Gastrocnemius medialis (tissue), 4 donors: ENCODE results near the gene TUBD1.

Experiments used
- POLR2A ChIP-seq, 2 donors: fragments of 450-650 bp; IDR thresholded peaks; one replicate each; pipeline ENCODE4 v1.6.1; 2017; ENCODE audit warnings: antibody characterized with exemption in 2 of 2, mild to moderate bottlenecking in 2 of 2, moderate library complexity in 2 of 2
- TF ChIP-seq, protein P1 (sequence below), 5 experiments: fragments of 450-650 bp in 3 of 5; fragments of 200-600 bp in 2 of 5; sonication (generic) in 2 of 5; IDR thresholded peaks in 4 of 5; conservative IDR thresholded peaks in 1 of 5; 1 replicate in 4 of 5; 2 replicates in 1 of 5; pipeline ENCODE4 v1.5.1; 2016 to 2019; ENCODE audit warnings: antibody characterized with exemption in 5 of 5, mild to moderate bottlenecking in 3 of 5, moderate library complexity in 3 of 5

DNA sequence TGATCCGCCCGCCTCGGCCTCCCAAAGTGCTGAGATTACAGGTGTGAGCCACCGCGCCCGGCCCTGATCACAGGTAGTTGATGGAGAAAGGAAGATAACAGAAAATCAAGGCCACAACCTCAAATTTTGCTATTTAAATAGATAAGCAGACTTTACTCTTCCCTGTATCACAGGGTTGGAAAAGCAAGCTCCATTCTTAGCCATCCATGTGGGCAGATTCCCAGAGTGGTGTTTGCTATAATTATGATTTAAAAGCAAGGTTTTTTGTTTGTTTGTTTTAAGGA is 44.4 kb downstream of the TUBD1 start:
- TF ChIP-seq, protein P1, sequence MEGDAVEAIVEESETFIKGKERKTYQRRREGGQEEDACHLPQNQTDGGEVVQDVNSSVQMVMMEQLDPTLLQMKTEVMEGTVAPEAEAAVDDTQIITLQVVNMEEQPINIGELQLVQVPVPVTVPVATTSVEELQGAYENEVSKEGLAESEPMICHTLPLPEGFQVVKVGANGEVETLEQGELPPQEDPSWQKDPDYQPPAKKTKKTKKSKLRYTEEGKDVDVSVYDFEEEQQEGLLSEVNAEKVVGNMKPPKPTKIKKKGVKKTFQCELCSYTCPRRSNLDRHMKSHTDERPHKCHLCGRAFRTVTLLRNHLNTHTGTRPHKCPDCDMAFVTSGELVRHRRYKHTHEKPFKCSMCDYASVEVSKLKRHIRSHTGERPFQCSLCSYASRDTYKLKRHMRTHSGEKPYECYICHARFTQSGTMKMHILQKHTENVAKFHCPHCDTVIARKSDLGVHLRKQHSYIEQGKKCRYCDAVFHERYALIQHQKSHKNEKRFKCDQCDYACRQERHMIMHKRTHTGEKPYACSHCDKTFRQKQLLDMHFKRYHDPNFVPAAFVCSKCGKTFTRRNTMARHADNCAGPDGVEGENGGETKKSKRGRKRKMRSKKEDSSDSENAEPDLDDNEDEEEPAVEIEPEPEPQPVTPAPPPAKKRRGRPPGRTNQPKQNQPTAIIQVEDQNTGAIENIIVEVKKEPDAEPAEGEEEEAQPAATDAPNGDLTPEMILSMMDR (IDR thresholded peaks at IDR 0.05 in 4 of 5, conservative IDR thresholded peaks at IDR 0.05 in 1 of 5): no peak
- no peak for TF ChIP-seq POLR2A (IDR thresholded peaks at IDR 0.05)
